IMR-90 (cell line): ENCODE measurements around the gene ASB3. TPM values are rescaled to one million over a fixed set of nuclear protein-coding genes. Genes with fewer than 3 reads are reported as not detected.

Source experiments
- ATAC-seq: fragments of 200-7000 bp; cut with Tn5 transposase; 2 replicates; pipeline ENCODE4 v1.9.1; 2020; ENCODE audit warnings: low read depth, mild to moderate bottlenecking, moderate library complexity
- BruUV-seq: library from RNA; stranded (reverse); fragments of 400-500 nt; replicated peaks from 2 replicates; lab custom pipeline; 2021; lab: Mats Ljungman, UMichigan
- CTCF ChIA-PET: fragments of 300-600 bp; formaldehyde crosslinking; extraction: SDS; loops from one replicate; lab custom pipeline; 2021; ENCODE audit warnings: antibody characterized with exemption; lab: Yijun Ruan, JAX
- POLR2A ChIA-PET: fragments of 300-600 bp; sonication (Branson Sonifier 250); formaldehyde crosslinking; loops from one replicate; lab custom pipeline; 2022; ENCODE audit warnings: antibody characterized with exemption; ENCODE audit not compliant: unreplicated experiment; lab: Charles Lee
- DNase-seq: peaks from one replicate; pipeline ENCODE4 v3.0.0; 2013
- H2AFZ ChIP-seq: replicated peaks from 2 replicates; pipeline ENCODE3; 2013; ENCODE audit warnings: low read length, mild to moderate bottlenecking; ENCODE audit not compliant: poor library complexity
- H2AK5ac ChIP-seq: 2 replicates; pipeline ENCODE4 v1.6.1; 2013; ENCODE audit warnings: low read depth, low read length, inconsistent platforms
- H2AK9ac ChIP-seq: replicated peaks from 2 replicates; pipeline ENCODE3; 2013; ENCODE audit warnings: mild to moderate bottlenecking, low read depth, low read length, moderate library complexity; ENCODE audit not compliant: poor library complexity
- H2BK120ac ChIP-seq: 2 replicates; pipeline ENCODE4 v1.6.1; 2013; ENCODE audit warnings: low read depth, low read length, inconsistent platforms
- H2BK15ac ChIP-seq: 3 replicates; pipeline ENCODE4 v1.6.1; 2013; ENCODE audit warnings: low read depth, low read length, inconsistent platforms
- H2BK20ac ChIP-seq: 2 replicates; pipeline ENCODE4 v1.6.1; 2013; ENCODE audit warnings: low read depth, mild to moderate bottlenecking, inconsistent platforms, low read length, moderate library complexity
- H2BK5ac ChIP-seq: 2 replicates; pipeline ENCODE4 v1.6.1; 2013; ENCODE audit warnings: mild to moderate bottlenecking, low read depth, low read length, inconsistent platforms; ENCODE audit not compliant: poor library complexity, severe bottlenecking
- H3K14ac ChIP-seq: replicated peaks from 2 replicates; pipeline ENCODE4 v1.6.1; 2013; ENCODE audit warnings: low read depth, low read length, inconsistent platforms
- H3K18ac ChIP-seq: 2 replicates; pipeline ENCODE4 v1.6.1; 2013; ENCODE audit warnings: low read depth, low read length, control low read depth
- H3K23ac ChIP-seq: 2 replicates; pipeline ENCODE4 v1.6.1; 2013; ENCODE audit warnings: low read depth, low read length, inconsistent platforms
- H3K27ac ChIP-seq: 2 replicates; pipeline ENCODE4 v1.5.1; 2013; ENCODE audit warnings: mild to moderate bottlenecking, control low read depth, low read length; ENCODE audit not compliant: insufficient read depth
- H3K27me3 ChIP-seq: 2 replicates; pipeline ENCODE4 v1.6.1; 2013; ENCODE audit warnings: low read length; ENCODE audit not compliant: control insufficient read depth, insufficient read depth
- H3K36me3 ChIP-seq: 2 replicates; pipeline ENCODE4 v1.6.1; 2013; ENCODE audit warnings: low read length, mixed read lengths; ENCODE audit not compliant: control insufficient read depth, insufficient read depth
- H3K4ac ChIP-seq: 2 replicates; pipeline ENCODE4 v1.6.1; 2013; ENCODE audit warnings: low read depth, low read length, inconsistent platforms
- H3K4me1 ChIP-seq: 2 replicates; pipeline ENCODE4 v1.6.1; 2013; ENCODE audit warnings: low read length, mixed read lengths; ENCODE audit not compliant: control insufficient read depth, insufficient read depth
- H3K4me2 ChIP-seq: 2 replicates; pipeline ENCODE4 v1.6.1; 2013; ENCODE audit warnings: low read depth, mild to moderate bottlenecking, control low read depth, low read length, moderate library complexity
- H3K4me3 ChIP-seq: 2 replicates; pipeline ENCODE4 v1.5.1; 2013; ENCODE audit warnings: low read depth, mild to moderate bottlenecking, control low read depth, low read length, moderate library complexity; ENCODE audit not compliant: insufficient read depth
- H3K56ac ChIP-seq: 2 replicates; pipeline ENCODE4 v1.6.1; 2013; ENCODE audit warnings: low read length, inconsistent platforms; ENCODE audit not compliant: insufficient read depth; ENCODE audit errors: extremely low read depth
- H3K79me1 ChIP-seq, 2 experiments: 2 replicates each; pipeline ENCODE4 v1.6.1; 2013; ENCODE audit warnings: low read length in 2 of 2, inconsistent platforms in 1 of 2, low read depth in 1 of 2
- H3K9ac ChIP-seq: 2 replicates; pipeline ENCODE4 v1.6.1; 2013; ENCODE audit warnings: low read depth, low read length, control low read depth
- H3K9me1 ChIP-seq: 2 replicates; pipeline ENCODE4 v1.6.1; 2013; ENCODE audit warnings: low read length, inconsistent platforms; ENCODE audit not compliant: insufficient read depth
- H3K9me3 ChIP-seq: 2 replicates; pipeline ENCODE4 v1.6.1; 2013; ENCODE audit warnings: low read length; ENCODE audit not compliant: control insufficient read depth, insufficient read depth
- H4K20me1 ChIP-seq: 2 replicates; pipeline ENCODE4 v1.6.1; 2013; ENCODE audit warnings: low read length, inconsistent platforms; ENCODE audit not compliant: insufficient read depth
- H4K5ac ChIP-seq: 2 replicates; pipeline ENCODE4 v1.6.1; 2013; ENCODE audit warnings: mild to moderate bottlenecking, low read depth, low read length, control low read depth
- H4K8ac ChIP-seq, 2 experiments: 2 replicates each; pipeline ENCODE4 v1.6.1; 2013; ENCODE audit warnings: low read depth in 2 of 2, low read length in 2 of 2, control low read depth in 1 of 2, inconsistent platforms in 1 of 2
- H4K91ac ChIP-seq: 2 replicates; pipeline ENCODE4 v1.6.1; 2013; ENCODE audit warnings: low read depth, low read length, inconsistent platforms; ENCODE audit not compliant: insufficient read depth
- BHLHE40 ChIP-seq: fragments of 150-350 bp; IDR thresholded peaks from 2 replicates; pipeline ENCODE4 v1.6.1; 2016; ENCODE audit warnings: mild to moderate bottlenecking, low read depth, low read length
- CEBPB ChIP-seq: IDR thresholded peaks from 2 replicates; pipeline ENCODE4 v1.6.1; 2012; ENCODE audit warnings: low read depth, low read length, improper control_type of control experiment
- CHD1 ChIP-seq: IDR thresholded peaks from 2 replicates; pipeline ENCODE4 v1.6.1; 2012; ENCODE audit warnings: low read depth, low read length, improper control_type of control experiment
- CTCF ChIP-seq: conservative IDR thresholded peaks from 2 replicates; pipeline ENCODE4 v1.5.1; 2012; ENCODE audit warnings: mild to moderate bottlenecking, low read depth, low read length, improper control_type of control experiment
- ELK1 ChIP-seq: fragments of 150-350 bp; IDR thresholded peaks from 2 replicates; pipeline ENCODE4 v1.6.1; 2016; ENCODE audit warnings: low read depth, mild to moderate bottlenecking, low read length, moderate library complexity, borderline replicate concordance
- FOS ChIP-seq: fragments of 150-350 bp; IDR thresholded peaks from 2 replicates; pipeline ENCODE4 v1.6.1; 2016; ENCODE audit warnings: low read depth, low read length
- MAFK ChIP-seq: IDR thresholded peaks from 2 replicates; pipeline ENCODE4 v1.6.1; 2012; ENCODE audit warnings: low read depth, low read length, improper control_type of control experiment
- MAZ ChIP-seq: IDR thresholded peaks from 2 replicates; pipeline ENCODE4 v1.6.1; 2012; ENCODE audit warnings: low read depth, mild to moderate bottlenecking, low read length, improper control_type of control experiment, moderate library complexity, borderline replicate concordance
- MXI1 ChIP-seq: IDR thresholded peaks from 2 replicates; pipeline ENCODE4 v1.6.1; 2012; ENCODE audit warnings: low read depth, mild to moderate bottlenecking, low read length, moderate library complexity, borderline replicate concordance
- NFE2L2 ChIP-seq: fragments of 150-350 bp; IDR thresholded peaks from 2 replicates; pipeline ENCODE4 v1.6.1; 2016; ENCODE audit warnings: low read depth, mild to moderate bottlenecking, low read length
- POLR2A ChIP-seq: IDR thresholded peaks from 2 replicates; pipeline ENCODE4 v1.6.1; 2012; ENCODE audit warnings: mild to moderate bottlenecking, low read depth, low read length
- RAD21 ChIP-seq: IDR thresholded peaks from 2 replicates; pipeline ENCODE4 v1.6.1; 2012; ENCODE audit warnings: low read length, improper control_type of control experiment
- RCOR1 ChIP-seq: IDR thresholded peaks from 2 replicates; pipeline ENCODE4 v1.6.1; 2012; ENCODE audit warnings: mild to moderate bottlenecking, low read length, improper control_type of control experiment; ENCODE audit not compliant: insufficient replicate concordance
- RFX5 ChIP-seq: IDR thresholded peaks from 2 replicates; pipeline ENCODE4 v1.8.0; 2012; ENCODE audit warnings: low read depth, mild to moderate bottlenecking, low read length, moderate library complexity
- SMC3 ChIP-seq: fragments of 150-350 bp; IDR thresholded peaks from 2 replicates; pipeline ENCODE4 v1.6.1; 2016; ENCODE audit warnings: low read depth, mild to moderate bottlenecking, antibody characterized with exemption, low read length, moderate library complexity
- USF2 ChIP-seq: fragments of 150-350 bp; IDR thresholded peaks from 2 replicates; pipeline ENCODE4 v1.6.1; 2017; ENCODE audit warnings: mild to moderate bottlenecking, antibody characterized with exemption, low read length, low read depth
- WGBS, 2 experiments: methylation state at CpG; one replicate each; pipeline versions ENCODE4 v1.1.5 to v1.1.7; 2013; ENCODE audit warnings: missing lambda C conversion rate in 2 of 2; ENCODE audit not compliant: insufficient read length in 1 of 2; ENCODE audit errors: extremely low coverage in 2 of 2; 5-methylcytosine and 5-hydroxymethylcytosine counted together
- dilution Hi-C: fragments of 300-500 bp; cut with HindIII; formaldehyde crosslinking; loops from one replicate; pipeline ENCODE4 v1.14.3; 2018; ENCODE audit warnings: low sequenced_read_pairs; ENCODE audit not compliant: unreplicated experiment
- in situ Hi-C: fragments of 300-500 bp; cut with MboI; formaldehyde crosslinking; loops from 3 replicates; pipeline ENCODE4 v1.14.3; 2019; ENCODE audit warnings: low sequenced_read_pairs, inconsistent platforms, mixed read lengths
- intact Hi-C: fragments of 100-400 bp; cut with micrococcal nuclease; formaldehyde crosslinking; loops from 2 replicates; pipeline ENCODE4 v1.10.0; 2022
- polyA plus RNA-seq, 3 experiments: library from polyadenylated mRNA; depleted of rRNA; stranded (reverse); fragments of >200 nt; gene quantifications; 2 replicates each; pipeline ENCODE4 v1.2.3, GENCODE V29; 2012; ENCODE audit warnings: low replicate concordance in 1 of 3
- total RNA-seq: library from RNA; depleted of rRNA; stranded (reverse); fragments of >200 nt; gene quantifications from 2 replicates; pipeline ENCODE4 v1.2.3, GENCODE V29; 2012

The ASB3 gene
- total and polyA plus RNA-seq, 2 of the 4 experiments (the other 2 are of a cell fraction) = 19.2 to 36.2 TPM

- no peak for ATAC-seq
- dilution Hi-C loops = no loop called here
- no TSS peak for BruUV-seq
Measured at GRCh38 chr2:53780056-53780455, 6.7 kb downstream of the ASB3 start.

More at GRCh38 chr2:53780056-53780455, 6.7 kb downstream of the ASB3 start:
- Histone ChIP-seq H3K56ac (no peak overlapping the region), H3K27me3 (no peaks in the 10 kb centered on the region), H2AK9ac (no peak overlapping the region), H2AFZ (no peak overlapping the region), H3K23ac (no peak overlapping the region), H3K4ac (no peak overlapping the region), H3K14ac (no peak overlapping the region), H3K4me1 (peaks cover 7% of the 10 kb centered on the region), H3K18ac (no peak overlapping the region), H2BK5ac (no peak overlapping the region), H3K27ac (no peak overlapping the region), H4K8ac (no peak overlapping the region), H4K91ac (no peak overlapping the region), H2BK15ac (no peak overlapping the region), H3K9ac (no peak overlapping the region), H3K4me2 (no peak overlapping the region), H3K9me1 (peaks cover 4% of the 10 kb centered on the region), H2BK120ac (no peak overlapping the region), H2BK20ac (no peak overlapping the region), H3K79me1 (peaks cover 41 to 58% of the 10 kb centered on the region in 2 experiments), H2AK5ac (no peak overlapping the region), H3K36me3 (peaks cover 3% of the 10 kb centered on the region), H3K9me3 (no peaks in the 10 kb centered on the region), H3K4me3 (no peak overlapping the region), H4K20me1 (no peaks in the 10 kb centered on the region; the same call in 1 of the 2 replicates), H4K5ac (no peak overlapping the region)
- CTCF ChIA-PET = no interaction called here
- WGBS, 2 experiments = 76% methylated on average over 2 of the region's 4 CpGs; no CpG with 5 or more reads in 1 of the 2 experiments
- POLR2A ChIA-PET = no interaction called here
- no peak for DNase-seq
- in situ Hi-C loops = no loop called here
- intact Hi-C loops = no loop called here
- TF ChIP-seq CEBPB (no peak), POLR2A (no peak), SMC3 (no peak), CTCF (no peak), MAFK (no peak), MAZ (no peak), CHD1 (no peak), ELK1 (no peak), USF2 (no peak), RCOR1 (no peak), NFE2L2 (no peak), RAD21 (no peak), RFX5 (no peak), FOS (no peak), MXI1 (no peak), BHLHE40 (no peak)
